Trophoblast cell (in vitro differentiated cells and primary cell): Measurements from ENCODE around the gene DLEC1.
"Not testable (repeated sequence)": the region's sequence is repeated elsewhere in the genome, so short reads cannot be mapped to it uniquely, and the experiment has no call there.

ENCODE experiments used
- DNase-seq, 2 donors: peaks; one replicate each; pipeline ENCODE4 v3.0.0-alpha.2; 2016
- H2AFZ ChIP-seq: 2 replicates; pipeline ENCODE4 v1.6.1; 2013; ENCODE audit warnings: low read length, moderate library complexity, mild to moderate bottlenecking; ENCODE audit not compliant: insufficient read depth, poor library complexity
- H2AK5ac ChIP-seq: 2 replicates; pipeline ENCODE4 v1.6.1; 2013; ENCODE audit warnings: mild to moderate bottlenecking, low read length
- H2BK120ac ChIP-seq: 2 replicates; pipeline ENCODE4 v1.6.1; 2013; ENCODE audit warnings: low read length, mild to moderate bottlenecking, moderate library complexity; ENCODE audit not compliant: insufficient read depth, poor library complexity
- H2BK12ac ChIP-seq: 2 replicates; pipeline ENCODE4 v1.6.1; 2013; ENCODE audit warnings: mild to moderate bottlenecking, low read length, moderate library complexity
- H2BK5ac ChIP-seq: 2 replicates; pipeline ENCODE4 v1.6.1; 2013; ENCODE audit warnings: low read length, low read depth, moderate library complexity, mild to moderate bottlenecking; ENCODE audit not compliant: poor library complexity
- H3K14ac ChIP-seq: 2 replicates; pipeline ENCODE4 v1.6.1; 2013; ENCODE audit warnings: mild to moderate bottlenecking, low read length
- H3K18ac ChIP-seq: 2 replicates; pipeline ENCODE4 v1.6.1; 2013; ENCODE audit warnings: mild to moderate bottlenecking, low read length
- H3K23ac ChIP-seq: 2 replicates; pipeline ENCODE4 v1.6.1; 2013; ENCODE audit warnings: low read length
- H3K27ac ChIP-seq: 2 replicates; pipeline ENCODE4 v1.5.1; 2013; ENCODE audit warnings: low read depth, mild to moderate bottlenecking, inconsistent platforms, low read length, moderate library complexity
- H3K27me3 ChIP-seq: 2 replicates; pipeline ENCODE4 v1.6.1; 2013; ENCODE audit warnings: inconsistent platforms, mild to moderate bottlenecking, low read length, moderate library complexity; ENCODE audit not compliant: insufficient read depth
- H3K36me3 ChIP-seq, 2 experiments: 1 replicate in 1 of 2; 2 replicates in 1 of 2; pipeline ENCODE4 v1.6.1; 2013; ENCODE audit warnings: low read length in 2 of 2, mild to moderate bottlenecking in 2 of 2, moderate library complexity in 1 of 2; ENCODE audit not compliant: insufficient read depth in 2 of 2, control insufficient read depth in 1 of 2
- H3K4ac ChIP-seq: 2 replicates; pipeline ENCODE4 v1.6.1; 2013; ENCODE audit warnings: low read depth, mild to moderate bottlenecking, low read length, moderate library complexity
- H3K4me1 ChIP-seq, 2 experiments: 1 replicate in 1 of 2; 2 replicates in 1 of 2; pipeline ENCODE4 v1.6.1; 2013; ENCODE audit warnings: low read length in 2 of 2, mild to moderate bottlenecking in 2 of 2, moderate library complexity in 1 of 2; ENCODE audit not compliant: insufficient read depth in 2 of 2, control insufficient read depth in 1 of 2
- H3K4me2 ChIP-seq: 2 replicates; pipeline ENCODE4 v1.6.1; 2013; ENCODE audit warnings: inconsistent platforms, mild to moderate bottlenecking, low read length, moderate library complexity
- H3K4me3 ChIP-seq: 2 replicates; pipeline ENCODE4 v1.5.1; 2013; ENCODE audit warnings: mild to moderate bottlenecking, low read depth, low read length, inconsistent platforms
- H3K79me1 ChIP-seq: one replicate; pipeline ENCODE4 v1.6.1; 2013; ENCODE audit warnings: low read length
- H3K79me2 ChIP-seq: 2 replicates; pipeline ENCODE4 v1.6.1; 2013; ENCODE audit warnings: low read length, mild to moderate bottlenecking; ENCODE audit not compliant: control insufficient read depth, insufficient read depth, poor library complexity
- H3K9ac ChIP-seq: 2 replicates; pipeline ENCODE4 v1.6.1; 2013; ENCODE audit warnings: mild to moderate bottlenecking, low read length
- H3K9me3 ChIP-seq: 2 replicates; pipeline ENCODE4 v1.6.1; 2013; ENCODE audit warnings: low read depth, mild to moderate bottlenecking, control low read depth, inconsistent platforms, low read length; ENCODE audit not compliant: insufficient read depth
- H4K12ac ChIP-seq: 2 replicates; pipeline ENCODE4 v1.6.1; 2013; ENCODE audit warnings: low read depth, mild to moderate bottlenecking, low read length, moderate library complexity
- H4K8ac ChIP-seq: 2 replicates; pipeline ENCODE4 v1.6.1; 2013; ENCODE audit warnings: low read depth, mild to moderate bottlenecking, low read length, moderate library complexity
- H4K91ac ChIP-seq: one replicate; pipeline ENCODE4 v1.6.1; 2013; ENCODE audit warnings: low read depth, mild to moderate bottlenecking, low read length, moderate library complexity
- whole genome bisulfite sequencing: extraction: QIAGEN DNeasy Blood & Tissue Kit; methylation state at CpG from one replicate; pipeline ENCODE4 v1.1.7; 2013; ENCODE audit warnings: missing lambda C conversion rate; ENCODE audit not compliant: insufficient read length, insufficient coverage; ENCODE audit errors: extremely low coverage; 5-methylcytosine and 5-hydroxymethylcytosine counted together

Gene DLEC1

GRCh38 chr3:38070013-38070412 lies 31.0 kb downstream of the DLEC1 start:
- Histone ChIP-seq H3K4me1 (no peaks in the 10 kb centered on the region), H3K79me1 (no peaks in the 10 kb centered on the region), H3K23ac (no peak overlapping the region), H2AK5ac (no peak overlapping the region), H2BK5ac (no peak overlapping the region), H3K4me3 (no peak overlapping the region), H3K27me3 (no peaks in the 10 kb centered on the region), H3K27ac (no peak overlapping the region), H2BK12ac (no peak overlapping the region), H3K14ac (no peak overlapping the region), H3K36me3 (no peaks in the 10 kb centered on the region), H3K4me2 (no peak overlapping the region), H4K91ac (no peak overlapping the region), H3K4ac (no peak overlapping the region), H2AFZ (no peak overlapping the region), H3K79me2 (no peaks in the 10 kb centered on the region), H4K12ac (no peak overlapping the region), H2BK120ac (no peak overlapping the region), H3K9me3 (no peaks in the 10 kb centered on the region), H3K9ac (no peak overlapping the region), H3K18ac (no peak overlapping the region), H4K8ac (no peak overlapping the region)
- WGBS: no CpG with 5 or more reads among the region's 2 CpGs
- no peak for DNase-seq

- not testable (repeated sequence) for H3K9me3 ChIP-seq, H4K12ac ChIP-seq, H3K4ac ChIP-seq, H3K36me3 ChIP-seq, H2AK5ac ChIP-seq, H3K4me3 ChIP-seq, H3K27me3 ChIP-seq, H4K8ac ChIP-seq, H3K9ac ChIP-seq, H2BK120ac ChIP-seq, H4K91ac ChIP-seq, H3K23ac ChIP-seq, H3K14ac ChIP-seq, H3K4me1 ChIP-seq, H3K27ac ChIP-seq, DNase-seq, H2BK12ac ChIP-seq, H2AFZ ChIP-seq, H3K18ac ChIP-seq, H3K79me2 ChIP-seq, H3K79me1 ChIP-seq, H3K4me2 ChIP-seq, H2BK5ac ChIP-seq
- WGBS: no CpG with 5 or more reads among the region's 3 CpGs
Measured at GRCh38 chr3:38077073-38077472, 38.1 kb downstream of the DLEC1 start.

GRCh38 chr3:38082296-38082695 lies 43.3 kb downstream of the DLEC1 start:
- H3K23ac ChIP-seq, H3K79me1 ChIP-seq, H3K9me3 ChIP-seq, H2AFZ ChIP-seq, DNase-seq, H3K4me1 ChIP-seq, H3K18ac ChIP-seq, H3K4me2 ChIP-seq, H2AK5ac ChIP-seq, H4K91ac ChIP-seq, H4K12ac ChIP-seq, H3K9ac ChIP-seq, H4K8ac ChIP-seq, H3K27ac ChIP-seq, H3K36me3 ChIP-seq, H3K4me3 ChIP-seq, H3K79me2 ChIP-seq, H3K27me3 ChIP-seq, H2BK5ac ChIP-seq, H2BK12ac ChIP-seq, H3K14ac ChIP-seq, H2BK120ac ChIP-seq, H3K4ac ChIP-seq: not testable (repeated sequence)
- whole genome bisulfite sequencing: no CpG with 5 or more reads among the region's 16 CpGs

GRCh38 chr3:38083254-38083653 lies 44.2 kb downstream of the DLEC1 start:
- not testable (repeated sequence) for H2BK5ac ChIP-seq
- no CpG with 5 or more reads among the region's 1 CpG for WGBS

More at GRCh38 chr3:38083254-38083653, 44.2 kb downstream of the DLEC1 start:
- H3K79me2 ChIP-seq, H2BK120ac ChIP-seq, H4K91ac ChIP-seq, H3K9me3 ChIP-seq, H4K8ac ChIP-seq, H3K4me1 ChIP-seq, H3K23ac ChIP-seq, H3K27ac ChIP-seq, H2AK5ac ChIP-seq, H3K14ac ChIP-seq, H3K4me2 ChIP-seq, DNase-seq, H3K18ac ChIP-seq, H3K4ac ChIP-seq, H4K12ac ChIP-seq, H3K27me3 ChIP-seq, H2AFZ ChIP-seq, H3K9ac ChIP-seq, H3K79me1 ChIP-seq, H3K36me3 ChIP-seq, H3K4me3 ChIP-seq, H2BK12ac ChIP-seq: not testable (repeated sequence)
